Left lung (tissue), 10 donors: Measurements from ENCODE around the gene SIRPA. TPM values are rescaled to one million over a fixed set of nuclear protein-coding genes. Genes with fewer than 3 reads are reported as not detected.
A peak's percentile ranks its signal among the peaks of the same experiment; 100 is the strongest.

Experiments used
- ATAC-seq: fragments of 200-7000 bp; cut with Tn5 transposase; one replicate; pipeline ENCODE4 v1.9.1; 2020; ENCODE audit warnings: moderate library complexity
- DNase-seq, 4 donors: peaks; one replicate each; pipeline ENCODE4 v3.0.0-alpha.2; 2013 to 2020
- H3K27ac ChIP-seq, 2 donors: fragments of 200-600 bp; sonication (generic) in 1 of 2; one replicate each; pipeline versions ENCODE4 v1.5.0 to v1.8.0; 2020 to 2021
- H3K27me3 ChIP-seq, 2 donors: fragments of 200-600 bp; sonication (generic) in 1 of 2; one replicate each; pipeline versions ENCODE4 v1.5.0 to v1.8.0; 2020 to 2021
- H3K36me3 ChIP-seq, 2 donors: fragments of 200-600 bp; sonication (generic) in 1 of 2; one replicate each; pipeline versions ENCODE4 v1.5.0 to v1.8.0; 2020 to 2021
- H3K4me1 ChIP-seq, 2 donors: fragments of 200-600 bp; one replicate each; pipeline ENCODE4 v1.8.0; 2021
- H3K4me3 ChIP-seq, 2 donors: fragments of 200-600 bp; sonication (generic) in 1 of 2; one replicate each; pipeline versions ENCODE4 v1.5.0 to v1.8.0; 2020 to 2021; ENCODE audit warnings: mild to moderate bottlenecking in 1 of 2
- H3K9me3 ChIP-seq, 2 donors: fragments of 200-600 bp; sonication (generic) in 1 of 2; one replicate each; pipeline versions ENCODE4 v1.5.0 to v1.8.0; 2020 to 2021
- CTCF ChIP-seq, 2 donors: fragments of 200-600 bp; sonication (generic) in 1 of 2; IDR thresholded peaks; one replicate each; pipeline versions ENCODE4 v1.5.0 to v1.8.0; 2021; ENCODE audit warnings: antibody characterized with exemption in 2 of 2
- intact Hi-C, 2 donors: fragments of 100-400 bp; cut with DNase I; formaldehyde crosslinking; loops; one replicate each; pipeline versions ENCODE4 v1.11.2 to v1.14.2; 2022
- polyA plus RNA-seq, 6 donors: library from polyadenylated mRNA; unstranded; fragments of 120-200 nt; gene quantifications; one replicate each; pipeline ENCODE4 v1.2.1, GENCODE V29; 2013; ENCODE audit not compliant: insufficient read length in 6 of 6
- total RNA-seq, 2 donors: library from RNA; stranded (reverse); fragmentation: NEBNext Ultra II Directional; extraction: Animal tissue kit (Norgen Biotek cat#: 25700); gene quantifications; one replicate each; pipeline ENCODE4 v1.2.1, GENCODE V29; 2021
- donor health status: DM: no; HTN: yes; CAD: no.
- donor health status: DM: no; HTN: no; CAD: no.

SIRPA gene
- total and polyA plus RNA-seq, 8 donors: 9.8 to 102 (median 12.4) TPM

GRCh38 chr20:1871807-1872458 is 23.3 kb upstream of the SIRPA start:
- Histone ChIP-seq H3K36me3 (no peaks in the 10 kb centered on the region), H3K4me1 (peaks cover 0 to 66% of the 10 kb centered on the region in 2 donors), H3K27me3 (peaks cover 0 to 72% of the 10 kb centered on the region in 2 donors), H3K9me3 (no peaks in the 10 kb centered on the region), H3K4me3 (no peak overlapping the region), H3K27ac (peak overlapping the region in 1 of 2 donors; percentile 37)
- DNase-seq: no peak
- ATAC-seq: no peak
- intact Hi-C loops: no loop called here
- TF ChIP-seq CTCF (IDR thresholded peaks at IDR 0.05): no peak

- peaks cover 0 to 63% of the 10 kb centered on the region in 2 donors for H3K4me1 ChIP-seq
- no peak for ATAC-seq
- no peak overlapping the region for H3K27ac ChIP-seq
- DNase-seq: no peak
- TF ChIP-seq CTCF (IDR thresholded peaks at IDR 0.05): no peak
- intact Hi-C loops: no loop called here
- H3K27me3 ChIP-seq: peaks cover 0 to 71% of the 10 kb centered on the region in 2 donors
- no peaks in the 10 kb centered on the region for H3K36me3 ChIP-seq
- no peaks in the 10 kb centered on the region for H3K9me3 ChIP-seq
- no peak overlapping the region for H3K4me3 ChIP-seq
Measured at GRCh38 chr20:1872459-1873097, 22.6 kb upstream of the SIRPA start.

- intact Hi-C loops: no loop called here
- Histone ChIP-seq H3K4me3 (no peak overlapping the region), H3K27me3 (peaks cover 0 to 68% of the 10 kb centered on the region in 2 donors), H3K27ac (peak overlapping the region in 1 of 2 donors; percentile 68), H3K4me1 (peaks cover 0 to 52% of the 10 kb centered on the region in 2 donors), H3K36me3 (no peaks in the 10 kb centered on the region), H3K9me3 (no peaks in the 10 kb centered on the region)
- no peak for TF ChIP-seq CTCF (IDR thresholded peaks at IDR 0.05)
- ATAC-seq (peak; percentile 62), DNase-seq (peak in 2 of 4 donors; percentile 78 to 87)
Measured at GRCh38 chr20:1874450-1875182, 20.6 kb upstream of the SIRPA start.

GRCh38 chr20:1875183-1875554 is 20.0 kb upstream of the SIRPA start:
- TF ChIP-seq CTCF (IDR thresholded peaks at IDR 0.05): no peak
- peaks cover 0 to 71% of the 10 kb centered on the region in 2 donors for H3K27me3 ChIP-seq
- intact Hi-C loops: no loop called here
- no peak for DNase-seq
- H3K4me1 ChIP-seq: peaks cover 0 to 55% of the 10 kb centered on the region in 2 donors
- H3K36me3 ChIP-seq: no peaks in the 10 kb centered on the region
- no peak overlapping the region for H3K4me3 ChIP-seq
- H3K9me3 ChIP-seq: no peaks in the 10 kb centered on the region
- ATAC-seq: no peak
- peak overlapping the region in 1 of 2 donors; percentile 68 for H3K27ac ChIP-seq

GRCh38 chr20:1875762-1876161 is 19.4 kb upstream of the SIRPA start:
- no peak for DNase-seq
- Histone ChIP-seq H3K9me3 (no peaks in the 10 kb centered on the region), H3K4me1 (peaks cover 0 to 55% of the 10 kb centered on the region in 2 donors), H3K4me3 (no peak overlapping the region), H3K27me3 (peaks cover 0 to 77% of the 10 kb centered on the region in 2 donors), H3K27ac (peak overlapping the region in 1 of 2 donors; percentile 68), H3K36me3 (no peaks in the 10 kb centered on the region)
- ATAC-seq: no peak
- intact Hi-C loops: no loop called here
- no peak for TF ChIP-seq CTCF (IDR thresholded peaks at IDR 0.05)
